ENCODE data around the gene COL13A1. TPM values are rescaled to one million over a fixed set of nuclear protein-coding genes. Genes with fewer than 3 reads are reported as not detected.

Gene COL13A1
- total RNA-seq, 6 donors from 2014 or later = 4.3 to 21.2 (median 10.4) TPM

GRCh38 chr10:70007116-70007820, 205.6 kb downstream of the COL13A1 start:
- Histone ChIP-seq H3K27ac (no peak overlapping the region), H3K4me3 (no peak overlapping the region), H3K36me3 (no peaks in the 10 kb centered on the region), H3K4me1 (no peaks in the 10 kb centered on the region), H3K9me3 (no peaks in the 10 kb centered on the region), H3K27me3 (no peaks in the 10 kb centered on the region)
- TF ChIP-seq POLR2AphosphoS5 (IDR thresholded peaks at IDR 0.05) (no peak), EP300 (IDR thresholded peaks at IDR 0.05) (no peak), POLR2A (IDR thresholded peaks at IDR 0.05) (no peak), CTCF (IDR thresholded peaks at IDR 0.05) (no peak)
- ATAC-seq (ENCODE audit: low FRiP score in 2 of 2) (no peak), DNase-seq (no peak)
- 81 to 87% methylated on average over 9 of the region's 9 CpGs for WGBS, 2 donors

Other genes starting within 250 kb of the COL13A1 start
- gene NEUROG3, start 228.5 kb upstream of the COL13A1 start, total RNA-seq = not detected
- gene FAM241B, start 171.7 kb upstream of the COL13A1 start, total RNA-seq = 1 to 10 TPM in 5 of 6 donors, not detected in 1; 3.1 to 7.7 (median 6.5) TPM

All from upper lobe of left lung (tissue), 6 donors.